K562 (cell line): Measurements from ENCODE around the gene CCNY.

Experiments used
- CTCF ChIP-seq, 3 experiments: IDR thresholded peaks in 2 of 3; conservative IDR thresholded peaks in 1 of 3; 2 replicates each; pipeline ENCODE4 v1.5.1; 2011 to 2012; ENCODE audit warnings: low read length in 3 of 3, mild to moderate bottlenecking in 3 of 3, control low read depth in 2 of 3, improper control_type of control experiment in 1 of 3, inconsistent platforms in 1 of 3, low read depth in 1 of 3, mixed read lengths in 1 of 3, moderate library complexity in 1 of 3; ENCODE audit not compliant: insufficient read depth in 2 of 3
- GABPA ChIP-seq: fragments of 200-800 bp; sonication (Bioruptor generic); conservative IDR thresholded peaks from 2 replicates; pipeline ENCODE4 v1.6.1; 2016; ENCODE audit warnings: low read depth, missing genetic modification characterization, missing compliant biosample characterization
- IRF2 ChIP-seq: sonication (generic); formaldehyde crosslinking; IDR thresholded peaks from 2 replicates; pipeline ENCODE4 v1.8.1; 2022; ENCODE audit warnings: mild to moderate bottlenecking, missing genetic modification reagents
- NR2C1 ChIP-seq, 2 experiments: fragments of 450-650 bp; IDR thresholded peaks; 2 replicates each; pipeline ENCODE4 v1.6.1; 2017; ENCODE audit warnings: mild to moderate bottlenecking in 2 of 2, antibody characterized with exemption in 1 of 2, inconsistent platforms in 1 of 2, missing compliant biosample characterization in 1 of 2, missing genetic modification characterization in 1 of 2
- PCBP1 ChIP-seq: fragments of 200-400 bp; formaldehyde crosslinking; IDR thresholded peaks from 2 replicates; pipeline ENCODE4 v1.6.1; 2018; ENCODE audit warnings: mild to moderate bottlenecking, low read depth, low read length; ENCODE audit not compliant: poor library complexity, severe bottlenecking
- POLR2AphosphoS5 ChIP-seq: IDR thresholded peaks from 2 replicates; pipeline ENCODE4 v1.6.1; 2011; ENCODE audit warnings: mild to moderate bottlenecking, low read depth, low read length, moderate library complexity; ENCODE audit not compliant: control insufficient read depth, insufficient read depth
- SMAD3 ChIP-seq: fragments of 450-650 bp; formaldehyde crosslinking; conservative IDR thresholded peaks from 2 replicates; pipeline ENCODE4 v1.4.0; 2020; ENCODE audit warnings: mild to moderate bottlenecking
- YBX1 ChIP-seq: fragments of 450-650 bp; IDR thresholded peaks from 2 replicates; pipeline ENCODE4 v1.7.1; 2016; ENCODE audit warnings: mild to moderate bottlenecking
- ZNF696 ChIP-seq: fragments of 250-450 bp; sonication (Bioruptor Pico); conservative IDR thresholded peaks from 2 replicates; pipeline ENCODE4 v1.4.0; 2020; ENCODE audit warnings: mild to moderate bottlenecking, moderate library complexity
- TF ChIP-seq, protein P1 (sequence below): fragments of 250-450 bp; sonication (Bioruptor Pico); IDR thresholded peaks from 2 replicates; pipeline ENCODE4 v1.8.0; 2021; ENCODE audit warnings: moderate library complexity, mild to moderate bottlenecking, inconsistent platforms

GRCh38 chr10:35304649-35305048, 31.7 kb upstream of the CCNY start:
- TF ChIP-seq POLR2AphosphoS5 (no peak), NR2C1 (IDR thresholded peaks at IDR 0.05) (no peak), NR2C1 (tag; IDR thresholded peaks at IDR 0.05) (no peak), SMAD3 (no peak), IRF2 (CRISPR knock-in tag) (no peak), ZNF696 (CRISPR knock-in tag) (no peak), YBX1 (no peak), CTCF (IDR thresholded peaks at IDR 0.05 in 2 of 3, conservative IDR thresholded peaks at IDR 0.05 in 1 of 3; ENCODE audit: insufficient read depth in 2 of 3, low read depth in 1 of 3, low read length in 3 of 3) (0 out of 6 replicates have a peak, but pooled peaks of 1 of the 3 experiments have one; percentile 17), GABPA (tag) (no peak), PCBP1 (no peak)
- TF ChIP-seq, protein P1, sequence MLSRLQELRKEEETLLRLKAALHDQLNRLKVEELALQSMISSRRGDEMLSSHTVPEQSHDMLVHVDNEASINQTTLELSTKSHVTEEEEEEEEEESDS (CRISPR knock-in tag) = no peak
